Activated CD4-positive, alpha-beta T cell treated with anti-CD3 and anti-CD28 coated beads, Interleukin-2, Interleukin-4, amounts not matched to agents 100 ng/mL and 50 ng/mL, durations not matched to agents 16 hours and 8 hours (primary cell): ENCODE data around the gene TRIM51G.
"Not testable (repeated sequence)": the region's sequence is repeated elsewhere in the genome, so short reads cannot be mapped to it uniquely, and the experiment has no call there.

Experiments used
- DNase-seq: peaks from one replicate; pipeline ENCODE4 v3.0.0-alpha.2; 2020; ENCODE audit warnings: low spot score

Gene TRIM51G

GRCh38 chr11:48983785-48984184, at the start of gene TRIM51G:
TRIM51G (minus strand) TSS chr11:48983885; CDS start chr11:48981695, 2,190 bp downstream.
- not testable (repeated sequence) for DNase-seq

GRCh38 chr11:49028523-49028922, 44.8 kb upstream of the TRIM51G start, which contains the start of gene TRIM49B:
TRIM49B (plus strand) TSS chr11:49028823; CDS start chr11:49031600, 2,777 bp downstream.
- DNase-seq, result not testable (repeated sequence)

GRCh38 chr11:48968592-48968991, 15.1 kb downstream of the TRIM51G start:
- DNase-seq, result not testable (repeated sequence)

GRCh38 chr11:48955315-48956049, 28.2 kb downstream of the TRIM51G start:
- not testable (repeated sequence) for DNase-seq

GRCh38 chr11:48945796-48946195, 37.9 kb downstream of the TRIM51G start:
- not testable (repeated sequence) for DNase-seq
